GM12878 (cell line): ENCODE results near the gene FSHR. TPM values are rescaled to one million over a fixed set of nuclear protein-coding genes. Genes with fewer than 3 reads are reported as not detected.

Source experiments
- ATAC-seq: fragments of 200-7000 bp; cut with Tn5 transposase; 3 replicates; pipeline ENCODE4 v1.9.1; 2020; ENCODE audit warnings: mild to moderate bottlenecking, moderate library complexity
- BruUV-seq: library from RNA; stranded (reverse); fragments of 400-500 nt; replicated peaks from 2 replicates; lab custom pipeline; 2021; lab: Mats Ljungman, UMichigan
- CTCF ChIA-PET: fragments of 300-600 bp; sonication (Branson Sonifier 250); formaldehyde crosslinking; extraction: SDS; loops from one replicate; lab custom pipeline; 2021; ENCODE audit warnings: inconsistent platforms; lab: Yijun Ruan, JAX
- POLR2A ChIA-PET: fragments of 350-600 bp; formaldehyde crosslinking; extraction: SDS; loops from one replicate; lab custom pipeline; 2021; ENCODE audit warnings: inconsistent platforms; lab: Charles Lee
- RAD21 ChIA-PET: fragments of 300-600 bp; sonication (Branson Sonifier 250); formaldehyde crosslinking; loops from one replicate; lab custom pipeline; 2023; ENCODE audit warnings: antibody characterized with exemption; ENCODE audit not compliant: unreplicated experiment; lab: Charles Lee
- SMC1A ChIA-PET: fragments of 300-600 bp; sonication (Branson Sonifier 250); formaldehyde crosslinking; loops from one replicate; lab custom pipeline; 2023; ENCODE audit not compliant: unreplicated experiment, uncharacterized antibody; lab: Charles Lee
- DNase-seq: peaks from one replicate; pipeline ENCODE4 v3.0.0-alpha.2; 2011; ENCODE audit warnings: low read depth, low spot score
- FAIRE-seq: peaks from 3 replicates; lab custom pipeline; 2011; peaks lifted over from hg19 to GRCh38; lab: Jason Lieb, UNC
- H2AFZ ChIP-seq: 2 replicates; pipeline ENCODE4 v1.6.0; 2011; ENCODE audit warnings: low read depth, low read length, control low read depth; ENCODE audit not compliant: control insufficient read depth
- H3K27ac ChIP-seq: 2 replicates; pipeline ENCODE4 v1.5.1; 2011; ENCODE audit warnings: control low read depth; ENCODE audit not compliant: control insufficient read depth, insufficient read depth
- H3K27me3 ChIP-seq, 2 experiments: replicated peaks in 1 of 2; 2 replicates each; pipeline versions ENCODE4 v1.6.0 to v1.6.1; 2011; ENCODE audit warnings: low read length in 1 of 2; ENCODE audit not compliant: control insufficient read depth in 2 of 2, insufficient read depth in 2 of 2
- H3K36me3 ChIP-seq, 2 experiments: 2 replicates each; pipeline ENCODE4 v1.5.1; 2011; ENCODE audit warnings: low read length in 1 of 2; ENCODE audit not compliant: control insufficient read depth in 2 of 2, insufficient read depth in 2 of 2
- H3K4me1 ChIP-seq: 2 replicates; pipeline ENCODE4 v1.6.1; 2011; ENCODE audit warnings: mild to moderate bottlenecking, low read length, moderate library complexity, mixed read lengths; ENCODE audit not compliant: control insufficient read depth, insufficient read depth
- H3K4me2 ChIP-seq: 2 replicates; pipeline ENCODE4 v1.6.0; 2011; ENCODE audit warnings: control low read depth; ENCODE audit not compliant: control insufficient read depth, insufficient read depth
- H3K4me3 ChIP-seq: fragments of 200-600 bp; sonication (generic); 2 replicates; pipeline ENCODE4 v1.5.1; 2016
- H3K79me2 ChIP-seq: 2 replicates; pipeline ENCODE4 v1.6.0; 2011; ENCODE audit warnings: low read length; ENCODE audit not compliant: control insufficient read depth, insufficient read depth
- H3K9ac ChIP-seq: 2 replicates; pipeline ENCODE4 v1.8.0; 2011; ENCODE audit warnings: low read length, control low read depth, mixed read lengths; ENCODE audit not compliant: control insufficient read depth, insufficient read depth
- H3K9me3 ChIP-seq: replicated peaks from 3 replicates; pipeline ENCODE4 v1.5.1; 2011; ENCODE audit warnings: mild to moderate bottlenecking, low read length; ENCODE audit not compliant: control insufficient read depth, insufficient read depth
- H4K20me1 ChIP-seq: 2 replicates; pipeline ENCODE4 v1.6.0; 2011; ENCODE audit not compliant: control insufficient read depth, insufficient read depth
- ATF7 ChIP-seq: fragments of 450-650 bp; IDR thresholded peaks from 2 replicates; pipeline ENCODE4 v1.6.1; 2016; ENCODE audit warnings: low read depth, mild to moderate bottlenecking
- CBX3 ChIP-seq: fragments of 200-600 bp; sonication (generic); IDR thresholded peaks from 2 replicates; pipeline ENCODE4 v1.6.1; 2016; ENCODE audit warnings: low read depth, borderline replicate concordance
- CREM ChIP-seq: IDR thresholded peaks from 2 replicates; pipeline ENCODE4 v1.6.1; 2014; ENCODE audit warnings: antibody characterized with exemption, low read depth
- ETV6 ChIP-seq, 2 experiments: fragments of 450-650 bp in 1 of 2; IDR thresholded peaks in 1 of 2; conservative IDR thresholded peaks in 1 of 2; 2 replicates each; pipeline ENCODE4 v1.6.1; 2014; ENCODE audit warnings: antibody characterized with exemption in 1 of 2, borderline replicate concordance in 1 of 2, low read depth in 1 of 2, mild to moderate bottlenecking in 1 of 2, moderate library complexity in 1 of 2
- HCFC1 ChIP-seq: fragments of 150-350 bp; IDR thresholded peaks from 2 replicates; pipeline ENCODE4 v1.6.1; 2014; ENCODE audit warnings: low read length
- NFXL1 ChIP-seq: fragments of 450-650 bp; IDR thresholded peaks from 2 replicates; pipeline ENCODE4 v1.6.1; 2017; ENCODE audit warnings: antibody characterized with exemption, mild to moderate bottlenecking, borderline replicate concordance
- POU2F2 ChIP-seq: IDR thresholded peaks from 3 replicates; pipeline ENCODE4 v1.6.1; 2011; ENCODE audit warnings: low read depth, mild to moderate bottlenecking, low read length, borderline replicate concordance
- RUNX3 ChIP-seq: IDR thresholded peaks from 2 replicates; pipeline ENCODE4 v1.6.1; 2012; ENCODE audit warnings: low read length, inconsistent platforms
- ZBTB33 ChIP-seq: fragments of 450-650 bp; IDR thresholded peaks from 2 replicates; pipeline ENCODE4 v1.6.1; 2017; ENCODE audit warnings: mild to moderate bottlenecking
- WGBS: methylation state at CpG from one replicate; pipeline ENCODE4 v1.1.6; 2016; ENCODE audit warnings: low lambda C conversion rate; ENCODE audit not compliant: insufficient replicate concordance, insufficient coverage; ENCODE audit errors: missing lambda C conversion rate; 5-methylcytosine and 5-hydroxymethylcytosine counted together
- in situ Hi-C: fragments of 300-500 bp; cut with MboI; formaldehyde crosslinking; loops from 9 replicates; pipeline ENCODE4 v1.14.3; 2018; ENCODE audit warnings: mixed read lengths
- intact Hi-C: fragments of 100-400 bp; cut with micrococcal nuclease; formaldehyde crosslinking; loops from one replicate; pipeline ENCODE4 v1.14.2; 2022; ENCODE audit not compliant: unreplicated experiment
- polyA plus RNA-seq, 11 experiments: library from polyadenylated mRNA; depleted of rRNA in 4 of 11; unstranded in 6 of 11; stranded (reverse) in 5 of 11; fragments of >200 nt; fragmentation: Nextera tagmentation in 4 of 11; fragmentation: Illumina TruSeq in 1 of 11; extraction: Ambion mirVana in 4 of 11; extraction: Trizol in 1 of 11; gene quantifications; 1 replicate in 1 of 11; 2 replicates in 10 of 11; pipeline versions ENCODE4 v1.2.1 to v1.2.3, GENCODE V29; 2011 to 2016; ENCODE audit warnings: inconsistent platforms in 2 of 11, missing spikeins in 2 of 11, low read depth in 1 of 11
- total RNA-seq, 4 experiments: library from RNA; depleted of rRNA in 3 of 4; stranded (reverse); fragments of >200 nt in 3 of 4; fragmentation: Illumina TruSeq in 1 of 4; extraction: Trizol in 1 of 4; gene quantifications; 2 replicates each; pipeline versions ENCODE4 v1.2.1 to v1.2.3, GENCODE V29; 2013 to 2021
- TF ChIP-seq, protein P1 (sequence below): IDR thresholded peaks from 2 replicates; pipeline ENCODE4 v1.6.1; 2012; ENCODE audit warnings: improper control_type of control experiment, low read depth, low read length; ENCODE audit not compliant: insufficient replicate concordance
- TF ChIP-seq, protein P2 (sequence below): fragments of 450-650 bp; IDR thresholded peaks from 2 replicates; pipeline ENCODE4 v1.6.1; 2017; ENCODE audit warnings: low read depth, mild to moderate bottlenecking, moderate library complexity

FSHR gene
- total and polyA plus RNA-seq, 10 of the 15 experiments (the other 5 are each of a cell fraction or from before 2014, with no cell fraction given) = not detected

- ChIA-PET RAD21 (no interaction called here), SMC1A (no interaction called here)
- BruUV-seq = no TSS peak
- Histone ChIP-seq H3K79me2 (no peaks in the 10 kb centered on the region), H3K9ac (no peak overlapping the region), H4K20me1 (no peaks in the 10 kb centered on the region), H2AFZ (no peak overlapping the region)
- intact Hi-C loops = no loop called here
- TF ChIP-seq HCFC1 = no peak
- TF ChIP-seq, protein P1, sequence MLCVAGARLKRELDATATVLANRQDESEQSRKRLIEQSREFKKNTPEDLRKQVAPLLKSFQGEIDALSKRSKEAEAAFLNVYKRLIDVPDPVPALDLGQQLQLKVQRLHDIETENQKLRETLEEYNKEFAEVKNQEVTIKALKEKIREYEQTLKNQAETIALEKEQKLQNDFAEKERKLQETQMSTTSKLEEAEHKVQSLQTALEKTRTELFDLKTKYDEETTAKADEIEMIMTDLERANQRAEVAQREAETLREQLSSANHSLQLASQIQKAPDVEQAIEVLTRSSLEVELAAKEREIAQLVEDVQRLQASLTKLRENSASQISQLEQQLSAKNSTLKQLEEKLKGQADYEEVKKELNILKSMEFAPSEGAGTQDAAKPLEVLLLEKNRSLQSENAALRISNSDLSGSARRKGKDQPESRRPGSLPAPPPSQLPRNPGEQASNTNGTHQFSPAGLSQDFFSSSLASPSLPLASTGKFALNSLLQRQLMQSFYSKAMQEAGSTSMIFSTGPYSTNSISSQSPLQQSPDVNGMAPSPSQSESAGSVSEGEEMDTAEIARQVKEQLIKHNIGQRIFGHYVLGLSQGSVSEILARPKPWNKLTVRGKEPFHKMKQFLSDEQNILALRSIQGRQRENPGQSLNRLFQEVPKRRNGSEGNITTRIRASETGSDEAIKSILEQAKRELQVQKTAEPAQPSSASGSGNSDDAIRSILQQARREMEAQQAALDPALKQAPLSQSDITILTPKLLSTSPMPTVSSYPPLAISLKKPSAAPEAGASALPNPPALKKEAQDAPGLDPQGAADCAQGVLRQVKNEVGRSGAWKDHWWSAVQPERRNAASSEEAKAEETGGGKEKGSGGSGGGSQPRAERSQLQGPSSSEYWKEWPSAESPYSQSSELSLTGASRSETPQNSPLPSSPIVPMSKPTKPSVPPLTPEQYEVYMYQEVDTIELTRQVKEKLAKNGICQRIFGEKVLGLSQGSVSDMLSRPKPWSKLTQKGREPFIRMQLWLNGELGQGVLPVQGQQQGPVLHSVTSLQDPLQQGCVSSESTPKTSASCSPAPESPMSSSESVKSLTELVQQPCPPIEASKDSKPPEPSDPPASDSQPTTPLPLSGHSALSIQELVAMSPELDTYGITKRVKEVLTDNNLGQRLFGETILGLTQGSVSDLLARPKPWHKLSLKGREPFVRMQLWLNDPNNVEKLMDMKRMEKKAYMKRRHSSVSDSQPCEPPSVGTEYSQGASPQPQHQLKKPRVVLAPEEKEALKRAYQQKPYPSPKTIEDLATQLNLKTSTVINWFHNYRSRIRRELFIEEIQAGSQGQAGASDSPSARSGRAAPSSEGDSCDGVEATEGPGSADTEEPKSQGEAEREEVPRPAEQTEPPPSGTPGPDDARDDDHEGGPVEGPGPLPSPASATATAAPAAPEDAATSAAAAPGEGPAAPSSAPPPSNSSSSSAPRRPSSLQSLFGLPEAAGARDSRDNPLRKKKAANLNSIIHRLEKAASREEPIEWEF = no peak
- TF ChIP-seq CREM = no peak
- TF ChIP-seq CBX3 = no peak
- no peak for TF ChIP-seq ATF7
- TF ChIP-seq ETV6 (conservative IDR thresholded peaks at IDR 0.05 in 1 of 2, IDR thresholded peaks at IDR 0.05 in 1 of 2; ENCODE audit: borderline replicate concordance in 1 of 2, low read depth in 1 of 2) = no peak
- TF ChIP-seq, protein P2, sequence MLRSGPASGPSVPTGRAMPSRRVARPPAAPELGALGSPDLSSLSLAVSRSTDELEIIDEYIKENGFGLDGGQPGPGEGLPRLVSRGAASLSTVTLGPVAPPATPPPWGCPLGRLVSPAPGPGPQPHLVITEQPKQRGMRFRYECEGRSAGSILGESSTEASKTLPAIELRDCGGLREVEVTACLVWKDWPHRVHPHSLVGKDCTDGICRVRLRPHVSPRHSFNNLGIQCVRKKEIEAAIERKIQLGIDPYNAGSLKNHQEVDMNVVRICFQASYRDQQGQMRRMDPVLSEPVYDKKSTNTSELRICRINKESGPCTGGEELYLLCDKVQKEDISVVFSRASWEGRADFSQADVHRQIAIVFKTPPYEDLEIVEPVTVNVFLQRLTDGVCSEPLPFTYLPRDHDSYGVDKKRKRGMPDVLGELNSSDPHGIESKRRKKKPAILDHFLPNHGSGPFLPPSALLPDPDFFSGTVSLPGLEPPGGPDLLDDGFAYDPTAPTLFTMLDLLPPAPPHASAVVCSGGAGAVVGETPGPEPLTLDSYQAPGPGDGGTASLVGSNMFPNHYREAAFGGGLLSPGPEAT = no peak
- TF ChIP-seq RUNX3 = no peak
- no peak for TF ChIP-seq ZBTB33
- TF ChIP-seq POU2F2 = no peak
- TF ChIP-seq NFXL1 = no peak
- TF ChIP-seq, all 136 proteins: peak for 0
- no peaks in the 10 kb centered on the region for H3K36me3 ChIP-seq
- POLR2A ChIA-PET = no interaction called here
- FAIRE-seq = no peak
- in situ Hi-C loops = no loop called here
- no peak overlapping the region for H3K27ac ChIP-seq
- H3K4me1 ChIP-seq = no peaks in the 10 kb centered on the region
- no peaks in the 10 kb centered on the region for H3K9me3 ChIP-seq
- WGBS = 3% methylated on average over 2 of the region's 2 CpGs
- no peak for DNase-seq
- no peak overlapping the region for H3K4me2 ChIP-seq
- ATAC-seq = no peak
- no peak overlapping the region for H3K4me3 ChIP-seq
- CTCF ChIA-PET = interaction anchor here (0.6 kb wide), 1 partner anchor 690 kb away, joined by 3 read pairs; no protein-coding TSS in a partner anchor
- H3K27me3 ChIP-seq = no peaks in the 10 kb centered on the region
These were observed 43.3 kb downstream of the FSHR start for GRCh38 chr2:49111006-49111405.
